Endothelial cell of umbilical vein (primary cell): Measurements from ENCODE around the gene KLHL30. TPM values are rescaled to one million over a fixed set of nuclear protein-coding genes. Genes with fewer than 3 reads are reported as not detected.

Experiments used
- BruUV-seq: library from RNA; stranded (reverse); fragments of 400-500 nt; replicated peaks from 2 replicates; lab custom pipeline; 2021; lab: Mats Ljungman, UMichigan
- CTCF ChIA-PET: fragments of 300-600, 350-600 bp; sonication (Branson Sonifier 250); formaldehyde crosslinking; loops from one replicate; lab custom pipeline; 2021; ENCODE audit warnings: antibody characterized with exemption, inconsistent platforms; lab: Charles Lee
- POLR2A ChIA-PET: fragments of 300-600, 350-600 bp; sonication (Branson Sonifier 250); formaldehyde crosslinking; loops from one replicate; lab custom pipeline; 2021; ENCODE audit warnings: antibody characterized with exemption, inconsistent platforms; lab: Charles Lee
- DNase-seq: peaks from one replicate; pipeline ENCODE4 v3.0.0-alpha.2; 2011; ENCODE audit warnings: low read depth, low spot score
- FAIRE-seq: peaks from 2 replicates; lab custom pipeline; 2011; peaks lifted over from hg19 to GRCh38; lab: Jason Lieb, UNC
- H2AFZ ChIP-seq: 2 replicates; pipeline ENCODE4 v1.6.0; 2012; ENCODE audit warnings: low read depth, low read length, control low read depth, inconsistent platforms
- H3K27ac ChIP-seq: 2 replicates; pipeline ENCODE4 v1.5.1; 2011; ENCODE audit warnings: low read depth, mild to moderate bottlenecking, control low read depth, low read length, moderate library complexity; ENCODE audit not compliant: insufficient read depth
- H3K27me3 ChIP-seq, 2 experiments: 2 replicates each; pipeline versions ENCODE4 v1.6.0 to v1.6.1; 2011; ENCODE audit warnings: low read length in 2 of 2, mixed read lengths in 1 of 2; ENCODE audit not compliant: control insufficient read depth in 2 of 2, insufficient read depth in 2 of 2
- H3K36me3 ChIP-seq, 2 experiments: 2 replicates in 1 of 2; 3 replicates in 1 of 2; pipeline ENCODE4 v1.5.1; 2011; ENCODE audit warnings: low read length in 2 of 2, mild to moderate bottlenecking in 1 of 2, moderate library complexity in 1 of 2; ENCODE audit not compliant: control insufficient read depth in 2 of 2, insufficient read depth in 2 of 2; ENCODE audit errors: extremely low read depth in 1 of 2
- H3K4me1 ChIP-seq: 3 replicates; pipeline ENCODE4 v1.5.1; 2011; ENCODE audit warnings: mild to moderate bottlenecking, low read length; ENCODE audit not compliant: control insufficient read depth, insufficient read depth; ENCODE audit errors: extremely low read depth
- H3K4me2 ChIP-seq: 2 replicates; pipeline ENCODE4 v1.6.1; 2011; ENCODE audit warnings: low read length, control low read depth, mixed read lengths; ENCODE audit not compliant: insufficient read depth
- H3K4me3 ChIP-seq, 3 experiments: fragments of 200-600 bp in 1 of 3; sonication (generic), shearing (Covaris generic) in 1 of 3; replicated peaks in 1 of 3; 2 replicates each; pipeline ENCODE4 v1.5.1; 2011 to 2016; ENCODE audit warnings: control low read depth in 3 of 3, low read length in 3 of 3, mild to moderate bottlenecking in 2 of 3, inconsistent platforms in 1 of 3, low read depth in 1 of 3, moderate library complexity in 1 of 3; ENCODE audit not compliant: insufficient read depth in 1 of 3
- H3K79me2 ChIP-seq: 2 replicates; pipeline ENCODE4 v1.6.0; 2012; ENCODE audit warnings: low read length, inconsistent platforms; ENCODE audit not compliant: control insufficient read depth, insufficient read depth
- H3K9ac ChIP-seq: replicated peaks from 2 replicates; pipeline ENCODE3; 2011; ENCODE audit warnings: low read length, control low read depth; ENCODE audit not compliant: insufficient read depth; ENCODE audit errors: extremely low read depth
- H3K9me1 ChIP-seq: replicated peaks from 3 replicates; pipeline ENCODE4 v1.6.0; 2011; ENCODE audit warnings: mild to moderate bottlenecking, low read length; ENCODE audit not compliant: control insufficient read depth, insufficient read depth; ENCODE audit errors: extremely low read depth
- H3K9me3 ChIP-seq: replicated peaks from 2 replicates; pipeline ENCODE4 v1.5.1; 2012; ENCODE audit warnings: low read length, inconsistent platforms; ENCODE audit not compliant: control insufficient read depth, insufficient read depth
- H4K20me1 ChIP-seq: replicated peaks from 2 replicates; pipeline ENCODE3; 2011; ENCODE audit warnings: mild to moderate bottlenecking, low read length; ENCODE audit not compliant: control insufficient read depth, insufficient read depth; ENCODE audit errors: extremely low read depth
- EZH2 ChIP-seq: IDR thresholded peaks from 2 replicates; pipeline ENCODE4 v1.6.1; 2012; ENCODE audit warnings: borderline replicate concordance, low read depth, mild to moderate bottlenecking, moderate library complexity, low read length, inconsistent platforms; ENCODE audit not compliant: severe bottlenecking
- FOS ChIP-seq: IDR thresholded peaks from 2 replicates; pipeline ENCODE4 v1.6.1; 2011; ENCODE audit warnings: mild to moderate bottlenecking, low read length, moderate library complexity, borderline replicate concordance; ENCODE audit not compliant: insufficient read depth
- GATA2 ChIP-seq: IDR thresholded peaks from 2 replicates; pipeline ENCODE4 v1.7.0; 2011; ENCODE audit warnings: low read depth, mild to moderate bottlenecking, moderate library complexity, mixed read lengths, low read length; ENCODE audit not compliant: insufficient read length, insufficient read depth
- JUN ChIP-seq: IDR thresholded peaks from 2 replicates; pipeline ENCODE4 v1.6.1; 2011; ENCODE audit warnings: borderline replicate concordance, low read depth; ENCODE audit not compliant: insufficient read length, insufficient read depth
- MYC ChIP-seq: IDR thresholded peaks from one replicate; pipeline ENCODE4 v1.6.1; 2011; ENCODE audit warnings: mild to moderate bottlenecking, low read depth, low read length
- POLR2A ChIP-seq: IDR thresholded peaks from 2 replicates; pipeline ENCODE4 v1.6.1; 2012; ENCODE audit warnings: low read depth, mild to moderate bottlenecking, control low read depth, low read length
- POLR2AphosphoS5 ChIP-seq: IDR thresholded peaks from 2 replicates; pipeline ENCODE4 v1.6.1; 2012; ENCODE audit warnings: low read depth, mild to moderate bottlenecking, control low read depth, low read length, moderate library complexity; ENCODE audit not compliant: insufficient read depth
- dilution Hi-C: fragments of 300-500 bp; cut with MboI; formaldehyde crosslinking; loops from one replicate; pipeline ENCODE4 v1.15.0; 2019; ENCODE audit warnings: low sequenced_read_pairs; ENCODE audit not compliant: extremely low pct_ligation_motif_present
- intact Hi-C: fragments of 100-400 bp; cut with micrococcal nuclease; formaldehyde crosslinking; loops from one replicate; pipeline ENCODE4 v1.10.0; 2022
- polyA plus RNA-seq, 4 experiments: library from polyadenylated mRNA; depleted of rRNA in 3 of 4; stranded (reverse) in 3 of 4; unstranded in 1 of 4; fragments of >200 nt; gene quantifications; 2 replicates each; pipeline versions ENCODE4 v1.2.1 to v1.2.3, GENCODE V29; 2011 to 2012; ENCODE audit warnings: missing spikeins in 1 of 4
- total RNA-seq: library from RNA; stranded (reverse); gene quantifications from 2 replicates; pipeline ENCODE4 v1.2.3, GENCODE V29; 2021
- TF ChIP-seq, protein P1 (sequence below): IDR thresholded peaks from 2 replicates; pipeline ENCODE4 v1.6.1; 2011; ENCODE audit not compliant: insufficient read depth, insufficient read length
- TF ChIP-seq, protein P2 (sequence below), 2 donors: IDR thresholded peaks; 1 replicate in 1 of 2; 2 replicates in 1 of 2; pipeline ENCODE4 v1.5.1; 2011; ENCODE audit warnings: low read length in 2 of 2, mild to moderate bottlenecking in 2 of 2, moderate library complexity in 2 of 2, control low read depth in 1 of 2, inconsistent platforms in 1 of 2, low read depth in 1 of 2; ENCODE audit not compliant: insufficient read depth in 1 of 2; ENCODE audit errors: extremely low read depth in 1 of 2

Gene KLHL30
- total and polyA plus RNA-seq, 2 donors (not counting 3 experiments of a cell fraction or from before 2014, with no cell fraction given) = not detected

DNA sequence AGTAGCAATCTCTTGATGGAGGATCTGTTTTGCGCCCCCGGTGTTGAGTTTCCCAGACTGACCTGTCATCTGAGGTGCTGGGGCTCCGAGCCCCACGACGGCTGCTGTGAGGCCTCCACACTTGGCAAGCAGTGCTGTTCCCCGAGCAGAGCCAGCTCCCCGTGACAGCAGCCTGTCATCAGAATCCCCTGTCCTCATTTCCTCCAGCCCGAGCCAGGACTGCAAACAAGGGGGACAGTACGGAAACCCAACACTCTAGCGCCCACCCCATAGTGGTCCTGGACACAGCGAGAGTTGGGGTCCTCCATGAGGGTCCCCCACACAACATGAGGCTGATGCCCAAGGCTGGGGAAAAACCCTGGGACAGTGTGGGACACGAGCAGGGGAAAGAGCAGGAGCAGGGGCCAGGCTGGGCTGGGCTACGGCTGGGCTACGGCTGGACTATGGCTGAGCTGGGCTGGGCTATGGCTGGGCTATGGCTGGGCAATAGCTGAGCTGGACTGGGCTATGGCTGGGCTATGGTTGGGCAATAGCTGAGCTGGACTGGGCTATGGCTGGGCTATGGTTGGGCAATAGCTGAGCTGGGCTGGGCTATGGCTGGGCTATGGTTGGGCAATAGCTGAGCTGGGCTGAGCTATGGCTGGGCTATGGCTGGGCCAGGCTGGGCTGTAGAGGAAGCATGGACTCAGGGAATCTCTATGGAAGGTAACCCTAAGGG is 1.5 kb upstream of the KLHL30 start:
- CTCF ChIA-PET = interaction anchor here (0.6 kb wide), 1 partner anchor 22 kb away, joined by 3 read pairs; the partner anchor contains the start of gene ERFE
- Histone ChIP-seq H4K20me1 (no peaks in the 10 kb centered on the region), H3K9ac (no peak overlapping the region), H3K36me3 (no peaks in the 10 kb centered on the region), H3K27ac (no peak overlapping the region), H3K4me1 (no peaks in the 10 kb centered on the region), H3K9me1 (no peaks in the 10 kb centered on the region), H3K4me3 (no peak overlapping the region), H3K9me3 (no peaks in the 10 kb centered on the region), H3K79me2 (no peaks in the 10 kb centered on the region), H2AFZ (no peak overlapping the region), H3K4me2 (no peak overlapping the region), H3K27me3 (no peaks in the 10 kb centered on the region)
- no peak for TF ChIP-seq GATA2
- no peak for TF ChIP-seq FOS
- no peak for TF ChIP-seq MYC
- POLR2A ChIA-PET = interaction anchor here (0.6 kb wide), 1 partner anchor 877 kb away, joined by 3 read pairs; no protein-coding TSS in a partner anchor
- dilution Hi-C loops = no loop called here
- intact Hi-C loops = no loop called here
- FAIRE-seq = no peak
- BruUV-seq = no TSS peak
- DNase-seq = no peak

DNA sequence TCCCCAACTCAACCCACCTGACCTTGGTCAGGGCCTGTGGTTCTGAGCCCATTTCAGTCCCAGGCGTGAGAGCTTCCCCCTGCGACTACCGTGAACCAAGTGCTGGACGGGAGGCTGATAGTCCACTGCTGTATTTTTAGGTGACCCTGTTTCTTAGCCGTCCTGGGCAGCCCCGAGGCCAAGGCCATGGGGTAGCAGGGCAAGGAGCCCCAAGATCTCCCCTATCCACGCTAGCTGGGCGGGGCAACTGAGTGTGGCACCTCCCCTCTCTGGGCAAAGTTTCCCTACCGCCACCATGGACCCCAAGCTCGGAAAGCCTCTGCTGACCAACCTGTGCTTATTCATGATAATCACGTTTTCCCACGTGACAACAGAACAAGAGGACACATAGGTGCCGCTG is 583 bp upstream of the KLHL30 start:
- H3K36me3 ChIP-seq = no peaks in the 10 kb centered on the region
- H3K79me2 ChIP-seq = no peaks in the 10 kb centered on the region
- POLR2A ChIA-PET = interaction anchor here (0.6 kb wide), 1 partner anchor 11 kb away, joined by 7 read pairs; no protein-coding TSS in a partner anchor
- H4K20me1 ChIP-seq = no peaks in the 10 kb centered on the region
- FAIRE-seq = no peak
- TF ChIP-seq EZH2 (no peak), JUN (no peak), POLR2AphosphoS5 (no peak), POLR2A (no peak), GATA2 (no peak), FOS (no peak), MYC (no peak)
- TF ChIP-seq, protein P1, sequence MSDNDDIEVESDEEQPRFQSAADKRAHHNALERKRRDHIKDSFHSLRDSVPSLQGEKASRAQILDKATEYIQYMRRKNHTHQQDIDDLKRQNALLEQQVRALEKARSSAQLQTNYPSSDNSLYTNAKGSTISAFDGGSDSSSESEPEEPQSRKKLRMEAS = no peak
- TF ChIP-seq, protein P2, sequence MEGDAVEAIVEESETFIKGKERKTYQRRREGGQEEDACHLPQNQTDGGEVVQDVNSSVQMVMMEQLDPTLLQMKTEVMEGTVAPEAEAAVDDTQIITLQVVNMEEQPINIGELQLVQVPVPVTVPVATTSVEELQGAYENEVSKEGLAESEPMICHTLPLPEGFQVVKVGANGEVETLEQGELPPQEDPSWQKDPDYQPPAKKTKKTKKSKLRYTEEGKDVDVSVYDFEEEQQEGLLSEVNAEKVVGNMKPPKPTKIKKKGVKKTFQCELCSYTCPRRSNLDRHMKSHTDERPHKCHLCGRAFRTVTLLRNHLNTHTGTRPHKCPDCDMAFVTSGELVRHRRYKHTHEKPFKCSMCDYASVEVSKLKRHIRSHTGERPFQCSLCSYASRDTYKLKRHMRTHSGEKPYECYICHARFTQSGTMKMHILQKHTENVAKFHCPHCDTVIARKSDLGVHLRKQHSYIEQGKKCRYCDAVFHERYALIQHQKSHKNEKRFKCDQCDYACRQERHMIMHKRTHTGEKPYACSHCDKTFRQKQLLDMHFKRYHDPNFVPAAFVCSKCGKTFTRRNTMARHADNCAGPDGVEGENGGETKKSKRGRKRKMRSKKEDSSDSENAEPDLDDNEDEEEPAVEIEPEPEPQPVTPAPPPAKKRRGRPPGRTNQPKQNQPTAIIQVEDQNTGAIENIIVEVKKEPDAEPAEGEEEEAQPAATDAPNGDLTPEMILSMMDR (IDR thresholded peaks at IDR 0.05; ENCODE audit: extremely low read depth in 1 of 2, insufficient read depth in 1 of 2, low read depth in 1 of 2, low read length in 2 of 2) = no peak
- H3K4me3 ChIP-seq = no peak overlapping the region
- no peak overlapping the region for H3K4me2 ChIP-seq
- CTCF ChIA-PET = interaction anchor here (0.6 kb wide), 1 partner anchor 21 kb away, joined by 3 read pairs; the partner anchor contains the start of gene ERFE
- dilution Hi-C loops (no loop called here), intact Hi-C loops (no loop called here)
- BruUV-seq = no TSS peak
- H3K9me3 ChIP-seq = no peaks in the 10 kb centered on the region
- no peaks in the 10 kb centered on the region for H3K4me1 ChIP-seq
- no peak for DNase-seq
- no peaks in the 10 kb centered on the region for H3K27me3 ChIP-seq
- H3K27ac ChIP-seq = no peak overlapping the region
- no peak overlapping the region for H3K9ac ChIP-seq
- H3K9me1 ChIP-seq = no peaks in the 10 kb centered on the region
- no peak overlapping the region for H2AFZ ChIP-seq
